GM12873 (cell line): ENCODE results near the gene ADARB2.

Experiments used
- CTCF ChIP-seq: IDR thresholded peaks from 2 replicates; pipeline ENCODE4 v1.5.1; 2012; ENCODE audit warnings: low read depth, mild to moderate bottlenecking, moderate library complexity, low read length, control low read depth; ENCODE audit not compliant: insufficient read depth; ENCODE audit errors: missing control alignments

The ADARB2 gene

GRCh38 chr10:1632141-1632540 is 105.2 kb downstream of the ADARB2 start:
- TF ChIP-seq CTCF, result no peak

GRCh38 chr10:1631282-1631681 is 106.0 kb downstream of the ADARB2 start:
- no peak for TF ChIP-seq CTCF

- no peak for TF ChIP-seq CTCF
These were observed 107.0 kb downstream of the ADARB2 start for GRCh38 chr10:1630304-1630703.

GRCh38 chr10:1629326-1630198 is 107.8 kb downstream of the ADARB2 start:
- TF ChIP-seq CTCF, result peak; percentile 34

DNA sequence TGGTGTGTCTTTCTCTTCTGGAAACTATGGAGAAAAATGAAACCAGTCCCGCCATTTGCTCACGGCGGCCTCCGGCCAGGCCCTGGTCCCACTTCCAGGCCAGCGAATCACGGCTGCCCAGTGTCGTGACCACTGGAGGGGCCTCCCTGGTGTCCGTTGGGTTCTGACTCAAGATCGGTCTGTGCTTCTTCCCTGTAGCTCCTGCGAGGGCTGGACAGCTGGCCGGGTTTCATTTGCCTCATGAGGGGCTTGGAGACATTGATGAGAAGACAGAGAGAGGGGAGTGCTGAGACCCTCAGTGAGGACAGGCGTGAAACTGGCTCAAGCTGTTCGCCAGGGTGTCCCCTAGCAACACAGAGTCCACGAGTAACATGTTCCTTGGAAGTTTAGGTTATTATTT is 108.6 kb downstream of the ADARB2 start:
- no peak for TF ChIP-seq CTCF

GRCh38 chr10:1627945-1628344 is 109.4 kb downstream of the ADARB2 start:
- no peak for TF ChIP-seq CTCF

DNA sequence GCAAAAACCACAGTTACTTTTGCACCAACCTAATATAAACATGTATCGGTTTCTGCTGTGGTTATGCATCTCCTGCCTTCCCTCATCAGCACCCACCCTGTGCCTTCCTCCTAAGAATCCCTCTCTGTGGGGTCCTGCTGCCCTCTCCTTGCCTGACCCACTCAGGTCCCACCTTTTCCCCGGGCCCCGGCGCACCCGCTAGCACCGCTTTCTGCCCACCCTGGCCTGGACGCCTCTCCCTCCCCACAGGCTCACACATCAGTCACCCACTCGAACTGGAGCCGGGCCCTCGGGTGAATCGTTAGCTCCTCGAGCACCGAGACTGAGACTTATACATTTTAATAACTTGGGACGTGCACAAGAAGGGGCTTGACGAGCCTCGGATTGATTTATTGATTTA is 110.5 kb downstream of the ADARB2 start:
- TF ChIP-seq CTCF, result no peak

DNA sequence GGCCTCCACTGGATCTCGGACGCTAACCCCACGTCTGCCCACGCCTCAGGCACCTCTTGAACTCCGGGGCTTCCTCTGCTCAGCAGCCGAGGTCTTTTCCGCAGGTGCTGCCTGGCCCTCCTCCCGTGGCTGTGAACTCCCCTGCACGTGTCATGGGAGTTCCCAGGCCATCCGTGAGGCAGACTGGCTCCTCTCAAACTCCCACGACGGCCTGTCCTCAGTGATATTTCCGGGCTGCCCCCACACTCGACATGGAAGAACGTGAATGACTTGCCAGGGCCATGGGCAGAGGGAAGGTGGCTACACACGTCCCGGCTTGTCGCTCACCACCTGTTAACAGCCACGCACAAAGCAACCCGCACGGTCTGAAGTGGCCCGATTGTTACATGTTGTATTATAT is 110.9 kb downstream of the ADARB2 start:
- no peak for TF ChIP-seq CTCF
